HG03571 (cell line): ENCODE results near the gene C20orf141.
"Not testable (repeated sequence)": the region's sequence is repeated elsewhere in the genome, so short reads cannot be mapped to it uniquely, and the experiment has no call there.

Source experiments
- ATAC-seq: cut with Tn5 transposase; IDR thresholded peaks from one replicate; pipeline ENCODE4 v1.9.1; 2021; ENCODE audit not compliant: unreplicated experiment

C20orf141 gene

GRCh38 chr20:2799688-2800520 lies 14.9 kb upstream of the C20orf141 start:
- no peak for ATAC-seq

DNA sequence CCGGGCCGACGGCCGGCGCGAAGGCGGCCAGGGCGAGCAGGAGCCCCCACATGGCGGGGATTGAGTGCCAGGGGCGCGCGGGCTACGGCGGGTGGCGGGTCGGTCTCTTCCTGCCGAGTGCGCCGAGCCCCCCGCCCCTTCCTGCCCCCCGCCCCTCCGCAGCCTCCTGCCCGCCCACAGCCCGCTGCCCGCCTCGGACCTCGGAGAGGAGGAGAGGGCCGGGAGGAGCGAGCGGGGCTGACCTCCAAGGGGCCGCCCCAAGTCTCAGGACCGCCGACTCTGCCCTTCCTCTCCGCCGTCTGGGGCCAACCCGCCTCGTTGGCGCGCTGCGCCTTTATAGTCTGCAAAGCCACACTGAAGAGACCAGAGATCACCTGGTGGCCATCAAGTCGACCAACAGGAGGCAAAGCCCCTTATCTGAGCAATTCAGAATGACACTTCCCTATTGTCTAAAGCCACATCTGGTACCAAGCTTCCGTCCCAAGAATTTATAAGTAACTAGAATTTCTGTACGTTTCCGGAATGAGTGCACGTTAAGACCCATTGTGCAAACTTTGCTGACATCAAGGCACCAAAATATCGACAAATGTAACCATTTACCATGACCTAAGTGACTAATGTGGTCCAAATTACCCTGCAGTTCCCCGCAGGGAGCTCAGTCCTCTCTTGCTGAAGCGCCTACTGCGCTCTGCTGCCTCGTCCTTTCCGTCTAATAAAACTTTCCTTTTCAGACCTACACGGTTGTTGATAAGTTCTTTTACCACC lies 14.1 kb upstream of the C20orf141 start, which contains the start of gene CPXM1:
Gene CPXM1 (minus strand): TSS at position 107 of the 765 bp plus-strand sequence. CDS start 55 bp downstream, at position 52.
- ATAC-seq = peak; percentile 73

GRCh38 chr20:2801286-2801728 lies 13.5 kb upstream of the C20orf141 start:
- ATAC-seq = peak; percentile 15

- ATAC-seq = no peak
Measured at GRCh38 chr20:2804041-2804828, 10.6 kb upstream of the C20orf141 start.

- no peak for ATAC-seq
Measured at GRCh38 chr20:2804852-2805688, 9.7 kb upstream of the C20orf141 start.

DNA sequence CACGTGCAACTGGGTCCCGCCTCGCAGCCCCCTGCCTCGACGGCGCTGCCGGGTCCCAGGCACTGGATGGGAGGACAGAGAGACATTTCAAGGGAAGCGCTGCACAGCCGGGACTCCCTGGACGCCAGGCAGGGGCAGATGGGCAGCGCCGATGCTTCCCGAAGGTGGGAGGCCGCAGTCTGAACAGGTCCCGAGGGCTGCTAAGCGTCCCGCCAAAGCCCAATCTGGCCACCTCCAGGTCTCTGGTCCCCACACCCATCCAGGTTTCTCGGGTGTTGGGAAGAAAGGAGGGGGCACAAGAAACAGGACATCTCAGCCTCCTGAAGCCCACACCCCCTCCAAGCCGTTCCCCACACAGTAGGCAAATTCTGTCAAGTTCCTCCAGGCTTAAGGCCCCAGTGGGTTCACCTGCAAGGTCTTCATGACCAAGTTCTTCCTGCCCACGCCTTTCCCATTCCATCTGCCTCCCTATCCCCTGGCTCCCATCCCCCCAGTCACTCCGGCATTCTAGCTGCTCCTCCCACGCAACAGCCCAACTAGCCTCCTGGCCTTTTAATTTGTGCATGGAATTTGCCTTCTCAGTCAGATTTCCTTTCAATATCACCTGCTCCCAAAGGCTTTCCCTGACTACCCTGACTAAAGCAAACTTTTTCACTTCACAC lies 9.0 kb upstream of the C20orf141 start:
- ATAC-seq = no peak

DNA sequence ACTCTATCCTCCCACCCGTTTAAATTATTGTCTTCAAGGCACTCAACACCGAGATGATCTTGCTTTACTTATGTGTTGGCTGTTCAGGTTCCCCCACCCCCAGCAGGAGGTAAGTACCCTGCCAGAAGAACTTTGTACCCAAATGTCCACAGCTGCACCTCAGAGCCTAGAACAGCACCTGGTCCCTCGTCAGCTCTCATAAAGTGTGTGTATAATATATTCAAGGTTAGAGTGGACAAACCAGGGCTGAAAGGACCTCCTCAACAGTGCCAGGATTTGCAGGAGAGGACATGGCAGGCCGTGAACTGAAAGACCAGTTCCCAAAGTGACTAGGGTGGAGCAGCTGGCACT lies 8.5 kb upstream of the C20orf141 start:
- ATAC-seq = no peak

- no peak for ATAC-seq
Measured at GRCh38 chr20:2807019-2807418, 7.8 kb upstream of the C20orf141 start.

- not testable (repeated sequence) for ATAC-seq
Measured at GRCh38 chr20:2807929-2808328, 6.9 kb upstream of the C20orf141 start.

DNA sequence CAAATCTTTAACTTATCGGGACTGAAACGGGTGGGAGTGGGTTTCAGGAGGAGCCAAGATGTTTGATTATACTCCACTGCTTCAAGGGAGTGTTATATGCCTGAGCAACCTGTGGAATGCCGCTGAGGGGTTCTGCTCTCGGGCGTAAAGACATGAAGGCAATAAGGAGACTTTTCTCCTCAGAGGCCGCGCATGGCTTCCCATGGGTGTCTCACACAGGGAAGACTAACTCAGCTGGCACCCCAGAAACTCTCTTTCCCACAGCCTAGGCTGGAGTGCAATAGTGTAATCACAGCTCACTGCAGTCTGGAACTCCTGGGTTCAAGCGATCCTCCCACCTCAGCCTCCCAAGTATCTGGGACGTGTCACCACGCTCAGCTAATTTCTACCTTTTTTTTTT lies 5.1 kb upstream of the C20orf141 start:
- ATAC-seq = no peak

- ATAC-seq = no peak
Measured at GRCh38 chr20:2812189-2812588, 2.6 kb upstream of the C20orf141 start.

DNA sequence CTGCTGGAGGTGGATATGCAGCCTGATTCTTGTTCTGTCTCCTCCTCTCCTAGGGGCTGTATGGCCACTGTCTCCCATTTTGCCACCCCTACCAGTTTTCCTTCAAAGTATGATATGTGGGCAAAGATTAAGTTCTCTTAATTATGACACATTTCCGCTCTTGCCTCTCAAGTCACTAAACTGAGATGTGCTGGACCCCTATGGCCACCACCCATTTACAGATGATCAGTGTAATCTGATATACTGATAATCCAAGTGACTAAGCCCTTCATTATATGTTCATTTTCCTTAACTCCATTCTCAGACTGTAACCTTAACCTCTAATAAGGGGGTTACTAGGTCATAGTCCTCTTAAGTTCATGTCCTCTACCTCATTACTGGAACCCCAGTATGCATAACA lies 711 bp upstream of the C20orf141 start:
- ATAC-seq = no peak

DNA sequence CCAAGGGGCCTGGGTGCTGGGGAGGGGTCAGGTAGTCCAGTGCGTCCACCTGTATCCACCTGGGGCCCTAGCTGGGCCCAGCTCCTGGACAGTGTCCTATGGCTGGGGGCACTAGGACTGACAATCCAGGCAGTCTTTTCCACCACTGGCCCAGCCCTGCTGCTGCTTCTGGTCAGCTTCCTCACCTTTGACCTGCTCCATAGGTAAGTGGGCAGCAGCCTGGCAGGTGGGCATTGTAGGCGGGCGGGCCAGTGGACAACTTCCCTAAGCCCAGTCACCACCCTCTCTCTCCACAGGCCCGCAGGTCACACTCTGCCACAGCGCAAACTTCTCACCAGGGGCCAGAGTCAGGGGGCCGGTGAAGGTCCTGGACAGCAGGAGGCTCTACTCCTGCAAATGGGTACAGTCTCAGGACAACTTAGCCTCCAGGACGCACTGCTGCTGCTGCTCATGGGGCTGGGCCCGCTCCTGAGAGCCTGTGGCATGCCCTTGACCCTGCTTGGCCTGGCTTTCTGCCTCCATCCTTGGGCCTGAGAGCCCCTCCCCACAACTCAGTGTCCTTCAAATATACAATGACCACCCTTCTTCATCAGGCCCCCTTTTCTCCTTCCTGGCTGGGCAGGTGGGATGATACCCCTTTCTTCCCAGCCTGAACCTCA lies 584 bp downstream of the C20orf141 start:
- no peak for ATAC-seq

DNA sequence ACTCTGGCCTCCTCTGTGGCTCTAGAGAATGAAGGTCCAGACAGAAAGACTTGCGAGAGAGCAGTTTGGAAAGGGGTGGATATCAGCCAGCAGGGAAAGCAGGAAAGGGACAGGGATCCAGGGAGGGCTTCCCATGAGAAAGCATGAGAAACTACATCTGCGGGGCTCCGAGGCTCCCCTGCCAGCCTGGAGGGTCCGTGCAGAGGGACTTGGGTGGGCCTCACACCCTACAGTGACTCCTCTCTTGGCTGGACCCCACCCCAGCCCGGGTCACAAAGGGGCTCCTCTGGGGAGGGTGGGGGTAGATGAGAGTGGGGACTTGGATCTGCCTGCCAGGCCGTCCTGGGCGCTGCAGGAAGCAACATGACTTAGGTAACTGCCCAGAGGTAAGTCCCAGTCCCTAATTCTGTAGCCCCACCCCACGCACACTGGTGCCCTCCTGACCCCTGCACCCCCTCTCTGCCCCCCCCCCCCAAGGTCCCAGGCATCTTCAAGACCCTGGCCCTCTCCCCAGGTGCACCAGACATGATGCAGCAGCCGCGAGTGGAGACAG lies 1.3 kb downstream of the C20orf141 start, which contains the start of gene TMEM239:
Gene TMEM239 (plus strand): TSS at position 335 of the 553 bp plus-strand sequence. CDS start 191 bp downstream, at position 526.
- ATAC-seq = no peak

DNA sequence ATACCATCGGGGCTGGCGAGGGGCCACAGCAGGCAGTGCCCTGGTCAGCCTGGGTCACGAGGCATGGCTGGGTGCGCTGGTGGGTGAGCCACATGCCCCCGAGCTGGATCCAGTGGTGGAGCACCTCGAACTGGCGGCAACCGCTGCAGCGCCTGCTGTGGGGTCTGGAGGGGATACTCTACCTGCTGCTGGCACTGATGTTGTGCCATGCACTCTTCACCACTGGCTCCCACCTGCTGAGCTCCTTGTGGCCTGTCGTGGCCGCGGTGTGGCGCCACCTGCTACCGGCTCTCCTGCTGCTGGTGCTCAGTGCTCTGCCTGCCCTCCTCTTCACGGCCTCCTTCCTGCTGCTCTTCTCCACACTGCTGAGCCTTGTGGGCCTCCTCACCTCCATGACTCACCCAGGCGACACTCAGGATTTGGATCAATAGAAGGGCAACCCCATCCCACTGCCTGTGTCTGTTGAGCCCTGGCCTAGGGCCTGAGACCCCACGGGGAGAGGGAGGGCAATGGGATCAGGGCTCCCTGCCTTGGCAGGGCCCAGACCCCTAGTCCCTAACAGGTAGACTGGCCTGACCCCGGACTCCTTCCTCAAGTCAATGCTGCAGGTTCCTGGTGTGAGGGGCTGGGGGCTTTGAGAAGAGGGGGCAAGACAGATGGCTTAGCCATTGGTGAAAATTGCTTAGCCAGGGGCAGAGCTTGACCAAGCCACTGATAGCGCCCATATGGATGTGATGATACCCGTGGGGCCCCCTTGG lies 2.0 kb downstream of the C20orf141 start:
- no peak for ATAC-seq

DNA sequence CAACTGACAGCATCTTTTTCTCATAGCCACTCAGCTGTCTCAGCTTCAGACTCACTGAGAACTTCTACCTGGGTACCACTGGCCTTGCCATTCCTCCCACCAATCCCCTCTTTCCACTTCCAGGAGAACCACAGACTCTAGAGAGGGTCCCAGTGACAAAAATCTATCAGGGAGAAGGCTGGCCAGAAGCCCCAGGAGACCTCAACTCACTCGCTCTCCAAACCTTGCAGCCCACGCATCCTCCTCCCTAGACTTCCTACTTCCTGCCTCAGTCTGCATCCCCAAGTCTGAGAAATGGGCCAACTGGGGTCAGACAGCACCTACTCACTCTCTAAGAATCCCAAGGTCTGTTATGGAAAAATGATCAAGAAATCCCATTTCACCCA lies 2.5 kb downstream of the C20orf141 start:
- ATAC-seq = no peak

GRCh38 chr20:2817891-2818595 lies 3.3 kb downstream of the C20orf141 start:
- ATAC-seq = no peak
